ENCODE results near the gene ZNF732.
A peak's percentile ranks its signal among the peaks of the same experiment; 100 is the strongest.
"Not testable (repeated sequence)": the region's sequence is repeated elsewhere in the genome, so short reads cannot be mapped to it uniquely, and the experiment has no call there.

ZNF732 gene

DNA sequence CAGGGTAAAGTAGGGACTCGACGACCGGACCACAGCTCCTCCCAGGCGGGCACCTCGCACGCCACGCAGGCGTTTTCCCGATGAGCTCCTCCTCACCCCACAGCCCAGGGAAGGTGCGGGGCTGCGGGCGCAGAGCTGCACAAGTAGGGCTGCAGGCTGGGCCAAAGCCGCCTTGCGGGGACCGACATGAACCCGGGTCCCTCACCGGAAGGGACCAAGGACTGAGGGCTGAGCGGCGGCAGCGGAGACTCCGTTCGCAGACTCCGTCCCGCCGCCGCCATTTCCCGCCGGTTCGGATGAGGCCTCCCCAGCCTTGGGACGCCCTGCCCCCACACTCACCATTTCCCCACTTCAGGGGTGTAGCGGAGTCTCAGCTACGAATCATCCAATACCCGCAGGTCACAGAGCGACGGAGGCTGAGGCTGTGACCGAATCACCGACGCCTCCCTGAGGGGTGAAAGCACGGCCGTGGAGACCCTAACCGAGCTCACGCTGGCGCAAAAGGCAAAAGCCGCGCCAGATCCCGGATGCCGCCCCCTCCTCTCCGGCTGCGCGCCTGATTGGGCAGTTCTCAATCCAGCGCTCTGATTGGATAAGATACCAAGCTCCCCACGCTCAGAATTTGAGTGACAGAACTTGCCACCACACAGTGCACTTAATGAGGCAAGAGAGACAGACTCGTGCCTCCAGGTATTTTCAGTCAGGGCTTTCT, at the start of gene ZNF732:
TSS of gene ZNF732 (minus strand) at position 506 of the 712 bp plus-strand sequence. CDS start at position 342, 164 bp downstream.
- DNase-seq (ENCODE audit: low spot score), result no peak

DNA sequence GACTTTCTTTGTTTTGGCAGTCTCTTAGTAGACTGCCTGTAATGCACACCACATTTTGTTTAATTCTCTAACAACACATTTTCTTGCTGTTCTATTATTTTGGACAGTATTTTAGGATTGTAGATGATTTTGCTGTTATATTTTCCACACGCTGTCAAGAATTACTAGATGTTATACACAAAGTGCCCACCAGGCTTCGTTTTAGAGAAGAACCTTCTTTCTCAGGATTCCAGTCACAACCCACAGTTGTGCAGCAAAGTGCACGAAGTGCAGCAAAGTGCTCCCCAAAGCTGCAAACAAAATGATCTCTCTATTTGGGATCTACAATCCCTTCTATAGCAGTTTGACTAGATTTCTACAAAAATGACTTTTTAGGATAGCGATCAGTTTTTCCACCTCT, 34.7 kb upstream of the ZNF732 start:
- DNase-seq (ENCODE audit: low spot score), result no peak

DNA sequence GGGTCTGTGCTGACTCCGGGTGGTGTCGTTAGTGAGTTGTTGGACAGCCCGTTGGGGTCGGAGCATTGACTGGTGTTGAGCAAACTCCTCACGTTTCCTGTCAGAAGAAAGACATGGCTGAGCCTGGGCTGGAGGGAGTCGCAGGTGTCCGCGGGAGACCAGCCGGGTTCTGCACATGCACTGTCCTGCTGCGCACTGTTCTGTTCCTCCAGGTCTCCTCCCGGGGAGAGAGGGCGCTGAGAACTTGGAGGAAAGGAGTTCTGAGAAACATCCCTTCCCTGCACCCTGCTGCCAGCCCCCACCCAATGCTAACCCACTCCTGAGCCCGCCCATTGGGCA, 33.5 kb upstream of the ZNF732 start:
- DNase-seq (ENCODE audit: low spot score), result no peak

DNA sequence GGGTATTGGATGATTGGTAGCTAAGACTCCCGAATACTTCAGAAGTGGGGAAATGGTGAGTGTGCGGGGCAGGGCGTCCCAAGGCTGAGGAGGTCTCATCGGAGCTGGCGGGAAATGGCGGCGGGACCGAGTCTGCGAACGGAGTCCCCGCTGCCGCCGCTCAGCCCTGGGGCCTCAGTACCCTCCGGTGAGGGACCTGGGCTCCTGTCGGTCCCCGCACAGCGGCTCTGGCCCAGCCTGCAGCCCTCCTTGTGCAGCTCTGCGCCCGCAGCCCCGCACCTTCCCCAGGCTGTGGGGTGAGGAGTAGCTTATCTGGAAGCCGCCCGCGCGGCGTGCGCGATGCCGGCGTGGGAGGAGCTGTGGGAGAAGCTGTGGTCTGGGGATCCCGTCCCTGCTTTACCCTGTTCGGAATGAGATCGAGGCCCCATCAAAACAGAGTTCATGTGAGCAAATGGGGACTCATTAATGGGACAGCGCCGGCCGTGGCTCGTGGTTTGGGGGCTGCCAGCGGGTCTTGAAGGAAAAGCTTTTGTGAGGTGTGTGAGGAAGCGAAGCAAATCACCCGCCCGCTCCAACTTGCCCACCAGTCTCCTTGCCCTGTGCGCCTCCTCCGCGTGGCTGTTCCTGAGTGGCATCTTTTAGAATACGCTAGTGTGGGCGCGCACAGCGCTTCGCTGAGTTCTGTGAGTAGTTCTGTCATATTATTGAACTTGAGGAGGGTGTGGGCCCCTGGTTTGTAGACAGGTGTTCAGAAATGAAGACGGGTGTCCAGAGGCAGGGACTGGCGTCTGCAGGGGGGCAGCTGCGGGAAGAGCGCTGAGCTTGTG, 32.9 kb upstream of the ZNF732 start:
- DNase-seq (ENCODE audit: low spot score), result no peak

DNA sequence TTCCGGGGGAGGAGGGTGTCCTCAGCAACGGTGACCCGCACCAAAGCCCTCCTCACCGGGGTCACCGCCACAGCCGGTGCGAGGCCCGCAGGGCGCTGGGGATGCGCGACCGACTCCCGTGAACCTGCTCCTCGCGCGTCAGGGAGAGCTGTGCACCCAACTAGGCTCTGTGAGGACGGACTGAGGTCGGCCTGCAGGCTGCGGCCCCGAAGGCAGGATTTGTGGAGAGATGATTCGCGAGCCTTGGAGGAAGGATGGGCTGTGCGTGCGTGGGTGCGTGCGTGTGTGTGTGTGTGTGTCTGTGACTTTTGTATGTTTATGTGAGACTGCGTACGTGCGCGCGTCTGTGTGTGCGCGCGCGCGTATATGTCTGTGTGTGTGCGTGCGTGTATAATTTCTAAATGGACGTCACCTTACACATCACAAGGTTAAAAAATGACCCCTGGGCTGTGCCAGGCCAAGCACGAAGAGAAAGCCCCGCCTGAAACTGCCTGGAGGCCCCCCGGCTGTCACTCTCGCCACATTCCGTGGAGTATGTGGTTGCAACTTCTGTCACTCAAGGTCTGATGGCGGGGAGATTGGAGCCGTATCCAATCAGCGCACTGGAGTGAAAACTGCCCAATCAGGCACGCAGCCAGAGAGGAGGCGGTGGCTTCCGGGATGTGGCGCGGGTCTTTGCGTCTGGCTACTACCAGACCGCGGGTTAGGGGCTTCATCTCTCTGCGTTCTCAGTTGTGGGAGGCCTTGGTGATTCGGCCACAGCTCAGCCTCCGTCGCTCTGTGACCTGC, 32.1 kb upstream of the ZNF732 start, which contains the start of gene ZNF141:
TSS of gene ZNF141 (plus strand) at position 672 of the 789 bp plus-strand sequence. CDS start 170 bp downstream, outside the sequence.
- DNase-seq (ENCODE audit: low spot score), result peak; percentile 93

- no peak for DNase-seq (ENCODE audit: low spot score)
Measured at GRCh38 chr4:336893-337142, 31.5 kb upstream of the ZNF732 start.

- DNase-seq (ENCODE audit: low spot score), result no peak
Measured at GRCh38 chr4:336099-336892, 31.0 kb upstream of the ZNF732 start.

DNA sequence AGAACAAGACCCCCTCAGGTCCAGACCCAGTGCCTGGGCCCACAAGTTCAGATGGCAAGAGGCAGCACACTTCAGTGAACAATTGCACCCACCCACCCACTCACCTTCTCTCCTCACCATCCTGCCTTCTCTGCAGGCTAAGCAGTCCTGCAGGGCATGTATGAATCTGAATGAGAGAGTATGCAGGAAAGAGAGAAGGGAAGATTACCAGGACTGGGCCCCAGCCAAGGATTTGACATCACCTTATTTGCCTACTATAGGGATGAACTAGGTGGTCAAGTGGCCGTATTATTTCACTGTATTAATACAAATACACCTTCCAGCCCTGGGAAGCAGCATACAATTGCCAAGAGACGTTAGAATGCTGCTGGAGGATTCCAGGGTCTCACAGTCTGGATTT, 30.2 kb upstream of the ZNF732 start:
- no peak for DNase-seq (ENCODE audit: low spot score)

- DNase-seq (ENCODE audit: low spot score), result no peak
Measured at GRCh38 chr4:328729-329128, 23.5 kb upstream of the ZNF732 start.

DNA sequence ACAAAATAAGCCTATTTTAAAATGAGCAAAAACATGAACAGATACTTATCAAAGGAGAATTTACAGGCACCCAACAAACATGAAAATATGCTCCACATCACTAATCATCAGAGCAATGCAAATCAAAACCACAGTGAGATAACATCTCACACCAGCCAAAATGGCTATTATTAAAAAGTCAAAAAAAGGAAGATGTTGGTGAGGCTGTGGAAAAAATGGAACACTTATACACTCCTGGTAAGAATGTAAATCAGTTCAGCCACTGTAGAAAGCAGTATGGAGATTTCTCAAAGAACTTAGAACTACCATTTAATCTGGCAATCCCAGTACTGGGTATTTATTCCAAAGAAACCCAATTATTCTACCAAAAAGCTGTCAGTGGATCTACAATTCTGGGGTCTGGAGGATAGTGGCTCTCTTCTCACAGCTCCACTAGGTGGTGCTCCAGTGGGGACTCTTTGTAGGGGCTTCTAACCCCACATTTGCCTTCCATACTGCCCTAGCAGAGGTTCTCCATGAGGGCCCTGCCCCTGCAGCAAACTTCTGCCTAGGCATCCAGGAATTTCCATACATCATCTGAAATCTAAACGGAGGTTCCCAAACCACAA, 9.1 kb upstream of the ZNF732 start:
- no peak for DNase-seq (ENCODE audit: low spot score)

DNA sequence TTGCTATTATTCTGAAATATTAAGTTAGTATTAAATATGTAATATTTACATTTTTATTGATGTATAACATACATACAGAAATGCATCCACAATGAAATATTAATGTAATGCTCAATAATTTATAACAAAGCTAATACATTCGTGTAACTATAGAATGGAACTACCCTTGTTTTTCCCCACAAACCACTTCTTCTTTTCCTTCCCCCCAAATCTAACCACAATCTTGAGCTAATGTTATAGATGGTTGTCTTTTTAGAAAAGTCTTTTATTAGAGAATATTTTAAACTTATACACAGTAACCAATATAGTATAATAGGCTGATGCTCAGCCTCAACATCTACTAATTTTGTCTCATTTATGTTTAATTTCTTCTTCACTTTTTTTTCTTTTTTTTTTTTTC, 4.5 kb upstream of the ZNF732 start:
- DNase-seq (ENCODE audit: low spot score), result no peak

DNA sequence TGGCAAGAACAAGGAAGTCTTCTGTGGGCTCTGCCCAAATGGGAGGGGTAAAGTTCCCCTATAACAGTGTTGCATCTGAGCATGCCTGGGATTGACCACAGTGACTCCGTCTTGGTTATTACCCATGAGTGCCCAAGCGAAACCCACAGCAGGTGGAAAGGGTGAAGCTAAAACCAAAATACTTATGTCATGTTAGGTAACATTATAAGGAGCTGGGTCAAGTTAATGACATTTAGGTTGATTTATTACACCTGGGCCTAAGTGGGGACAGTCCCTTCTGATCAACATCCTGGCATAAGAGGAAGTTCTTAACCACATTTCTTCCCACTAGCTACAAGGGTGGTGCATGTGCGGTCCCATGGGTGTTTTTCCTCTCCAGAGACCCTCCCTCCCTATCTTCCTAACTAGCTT, 1.3 kb upstream of the ZNF732 start:
- DNase-seq (ENCODE audit: low spot score), result no peak

DNA sequence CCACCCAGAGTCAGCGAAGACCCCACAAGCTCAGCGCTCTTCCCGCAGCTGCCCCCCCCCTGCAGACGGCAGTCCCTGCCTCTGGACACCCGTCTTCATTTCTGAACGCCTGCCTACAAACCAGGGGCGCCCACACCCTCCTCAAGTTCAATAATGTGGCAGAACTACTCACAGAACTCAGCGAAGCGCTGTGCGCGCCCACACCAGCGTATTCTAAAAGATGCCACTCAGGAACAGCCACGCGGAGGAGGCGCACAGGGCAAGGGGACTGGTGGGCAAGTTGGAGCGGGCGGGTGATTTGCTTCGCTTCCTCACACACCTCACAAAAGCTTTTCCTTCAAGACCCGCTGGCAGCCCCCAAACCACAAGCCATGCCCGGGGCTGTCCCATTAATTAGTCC, 758 bp downstream of the ZNF732 start:
- not testable (repeated sequence) for DNase-seq (ENCODE audit: low spot score)

- no peak for DNase-seq (ENCODE audit: low spot score)
Measured at GRCh38 chr4:302381-302780, 2.9 kb downstream of the ZNF732 start.

- DNase-seq (ENCODE audit: low spot score), result no peak
Measured at GRCh38 chr4:294732-295131, 10.5 kb downstream of the ZNF732 start.

DNA sequence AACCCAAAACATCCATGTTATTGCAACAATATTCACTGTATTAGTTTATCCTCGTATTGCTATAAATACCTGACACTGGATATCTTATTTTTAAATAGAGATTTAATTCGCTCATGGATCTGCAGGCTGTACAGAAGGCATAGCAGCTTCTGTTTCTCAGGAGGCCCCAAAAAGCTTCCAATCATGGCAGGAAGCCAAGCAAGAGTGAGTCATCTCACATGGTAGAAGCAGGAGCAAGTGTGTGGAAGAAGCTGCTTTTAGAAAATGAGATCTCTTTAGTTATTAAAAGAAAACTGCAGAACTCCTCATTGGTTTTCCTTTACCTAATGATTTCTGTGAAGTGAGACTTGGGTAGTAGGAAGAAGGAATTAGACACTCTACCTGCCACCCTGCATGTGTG, 16.4 kb downstream of the ZNF732 start:
- DNase-seq (ENCODE audit: low spot score), result no peak

DNA sequence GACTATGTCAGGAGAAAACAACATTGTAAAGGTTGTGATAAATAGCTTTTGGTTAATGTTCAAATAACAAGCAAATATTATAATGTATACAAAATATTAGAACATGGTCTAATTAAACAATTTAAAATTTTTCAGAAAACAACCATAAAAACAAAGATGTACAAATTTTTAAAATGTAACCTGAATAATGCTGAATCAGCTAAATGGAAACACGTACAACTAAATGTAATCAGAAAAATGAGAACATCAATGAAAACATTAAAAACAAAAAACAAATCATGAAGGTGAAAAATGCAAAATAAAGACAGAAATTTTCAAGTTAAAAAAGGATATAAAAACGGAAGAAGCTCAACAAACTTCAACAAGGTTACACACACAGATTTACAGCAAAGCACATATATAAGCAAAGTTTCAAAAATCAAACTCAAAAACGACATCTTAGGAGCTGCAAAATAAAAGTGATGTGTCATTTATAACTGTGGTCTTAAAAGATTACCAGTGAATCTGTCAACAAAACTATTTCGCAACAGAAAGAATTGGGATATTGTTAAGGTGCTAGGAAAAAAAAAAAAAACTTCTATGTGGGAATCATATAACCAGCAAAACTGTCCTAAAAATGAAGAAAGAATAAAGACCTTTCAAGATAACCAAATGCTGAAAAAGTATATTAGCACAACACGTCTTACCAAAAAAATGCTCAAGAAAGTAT, 31.8 kb downstream of the ZNF732 start:
- no peak for DNase-seq (ENCODE audit: low spot score)

DNA sequence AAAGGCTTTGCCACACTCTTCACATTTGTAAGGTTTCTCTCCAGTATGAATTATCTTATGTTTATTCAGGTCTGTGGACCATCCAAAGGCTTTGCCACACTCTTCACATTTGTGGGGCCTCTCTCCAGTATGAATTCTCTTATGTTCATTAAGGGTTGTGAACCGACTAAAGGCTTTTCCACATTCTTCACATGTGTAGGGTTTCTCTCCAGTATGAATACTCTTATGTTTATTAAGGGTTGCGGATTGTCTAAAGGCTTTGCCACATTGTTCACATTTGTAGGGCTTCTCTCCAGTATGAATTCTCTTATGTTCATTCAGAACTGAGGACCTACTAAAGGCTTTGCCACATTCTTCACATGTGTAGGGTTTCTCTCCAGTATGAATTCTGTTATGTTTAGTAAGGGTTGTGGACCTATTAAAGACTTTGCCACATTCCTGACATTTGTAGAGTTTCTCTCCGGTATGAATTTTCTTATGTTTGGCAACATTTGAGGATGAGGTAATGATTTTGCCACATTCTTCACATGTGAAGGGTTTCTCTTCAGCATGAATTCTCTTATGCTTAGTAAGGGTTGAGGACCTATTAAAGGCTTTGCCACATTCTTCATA, 33.7 kb downstream of the ZNF732 start:
- no peak for DNase-seq (ENCODE audit: low spot score)

GRCh38 chr4:259240-259639, 46.0 kb downstream of the ZNF732 start:
- not testable (repeated sequence) for DNase-seq (ENCODE audit: low spot score)

- no peak for DNase-seq (ENCODE audit: low spot score)
Measured at GRCh38 chr4:256492-256891, 48.8 kb downstream of the ZNF732 start.

Data from SW480 (cell line).